ENCODE measurements around the gene ZNF616. TPM values are rescaled to one million over a fixed set of nuclear protein-coding genes. Genes with fewer than 3 reads are reported as not detected.

ZNF616 gene
- total and polyA plus RNA-seq, 7 donors = 1.4 to 7.2 (median 4.3) TPM

GRCh38 chr19:52115526-52116053, 24.1 kb downstream of the ZNF616 start:
- H3K4me1 ChIP-seq = no peaks in the 10 kb centered on the region
- intact Hi-C loops (cut with DNase I) = no loop called here
- peaks cover 47 to 87% (median 79%) of the 10 kb centered on the region in 4 donors for H3K9me3 ChIP-seq
- TF ChIP-seq POLR2A (IDR thresholded peaks at IDR 0.05) (no peak), POLR2AphosphoS5 (IDR thresholded peaks at IDR 0.05) (no peak), EP300 (IDR thresholded peaks at IDR 0.05) (no peak), CTCF (IDR thresholded peaks at IDR 0.05) (no peak)
- no peaks in the 10 kb centered on the region for H3K27me3 ChIP-seq
- WGBS, 2 donors = 98 to 99% methylated on average over 12 of the region's 12 CpGs
- peaks cover 27 to 59% (median 42%) of the 10 kb centered on the region in 4 donors for H3K36me3 ChIP-seq
- no peak for DNase-seq
- H3K4me3 ChIP-seq = no peak overlapping the region
- no peak overlapping the region for H3K27ac ChIP-seq

DNA sequence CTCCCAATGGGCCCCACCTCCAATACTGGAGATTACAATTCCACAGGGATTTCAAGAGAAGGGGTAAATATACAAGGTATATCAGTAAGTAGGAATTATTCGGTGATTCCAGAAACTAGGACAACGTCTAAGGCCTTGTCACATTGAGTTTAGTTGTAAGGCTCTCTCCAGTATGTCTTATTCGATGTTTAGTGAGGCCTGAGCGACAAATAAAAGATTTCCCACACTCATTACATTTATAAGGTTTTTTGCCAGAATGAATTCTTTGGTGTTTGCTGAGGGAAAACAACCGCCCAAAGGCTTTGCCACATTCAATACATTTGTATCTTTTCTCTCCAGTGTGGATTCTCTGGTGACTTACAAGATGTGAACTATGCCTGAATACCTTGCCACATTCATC, 25.0 kb downstream of the ZNF616 start:
- TF ChIP-seq CTCF (IDR thresholded peaks at IDR 0.05) (no peak), POLR2A (IDR thresholded peaks at IDR 0.05) (no peak), EP300 (IDR thresholded peaks at IDR 0.05) (no peak), POLR2AphosphoS5 (IDR thresholded peaks at IDR 0.05) (no peak)
- Histone ChIP-seq H3K4me3 (no peak overlapping the region), H3K4me1 (no peaks in the 10 kb centered on the region), H3K27ac (no peak overlapping the region), H3K36me3 (peaks cover 27 to 50% (median 37%) of the 10 kb centered on the region in 4 donors), H3K27me3 (no peaks in the 10 kb centered on the region), H3K9me3 (peaks cover 40 to 85% (median 77%) of the 10 kb centered on the region in 4 donors)
- WGBS, 2 donors = 97 to 98% methylated on average over 5 of the region's 5 CpGs
- no peak for DNase-seq
- intact Hi-C loops (cut with DNase I) = no loop called here

- intact Hi-C loops (cut with DNase I) = no loop called here
- no peak for DNase-seq
- Histone ChIP-seq H3K27ac (no peak overlapping the region), H3K4me3 (no peak overlapping the region), H3K9me3 (peaks cover 32 to 69% (median 62%) of the 10 kb centered on the region in 4 donors), H3K36me3 (peaks cover 16 to 29% (median 23%) of the 10 kb centered on the region in 4 donors), H3K27me3 (no peaks in the 10 kb centered on the region), H3K4me1 (no peaks in the 10 kb centered on the region)
- 76 to 93% methylated on average over 3 of the region's 3 CpGs for WGBS, 2 donors
- TF ChIP-seq CTCF (IDR thresholded peaks at IDR 0.05) (no peak), EP300 (IDR thresholded peaks at IDR 0.05) (no peak), POLR2A (IDR thresholded peaks at IDR 0.05) (no peak)
These were observed 27.1 kb downstream of the ZNF616 start for GRCh38 chr19:52112624-52113023.

GRCh38 chr19:52110780-52111179, 29.0 kb downstream of the ZNF616 start:
- intact Hi-C loops (cut with DNase I) = no loop called here
- H3K9me3 ChIP-seq = peaks cover 25 to 64% (median 49%) of the 10 kb centered on the region in 4 donors
- no peaks in the 10 kb centered on the region for H3K27me3 ChIP-seq
- 92 to 93% methylated on average over 6 of the region's 6 CpGs for WGBS, 2 donors
- H3K36me3 ChIP-seq = peaks cover 5 to 11% (median 8%) of the 10 kb centered on the region in 4 donors
- no peak for DNase-seq
- H3K27ac ChIP-seq = no peak overlapping the region
- TF ChIP-seq EP300 (IDR thresholded peaks at IDR 0.05) (no peak), POLR2A (IDR thresholded peaks at IDR 0.05) (no peak), CTCF (IDR thresholded peaks at IDR 0.05) (no peak), POLR2AphosphoS5 (IDR thresholded peaks at IDR 0.05) (no peak)
- no peaks in the 10 kb centered on the region for H3K4me1 ChIP-seq
- no peak overlapping the region for H3K4me3 ChIP-seq

DNA sequence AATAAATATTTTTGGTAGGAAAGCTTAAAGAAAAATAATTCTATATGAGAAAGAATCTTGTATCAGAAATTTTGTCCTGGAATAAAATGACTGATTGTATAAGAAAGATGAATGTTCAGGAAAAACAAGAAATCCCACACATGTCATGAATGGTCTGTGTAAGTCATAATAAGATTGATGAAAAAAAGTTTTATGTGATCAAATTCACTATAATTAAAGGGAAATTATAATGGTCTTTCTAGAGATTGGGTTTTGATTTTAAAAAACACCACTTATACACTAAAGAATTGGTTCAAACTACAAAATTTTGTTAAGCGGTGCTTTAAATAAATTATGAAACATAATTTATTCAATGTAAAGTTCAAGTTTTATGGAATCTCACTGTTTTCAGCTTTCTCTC, 37.0 kb downstream of the ZNF616 start:
- Histone ChIP-seq H3K9me3 (peaks cover 0 to 33% (median 4%) of the 10 kb centered on the region in 4 donors), H3K27me3 (no peaks in the 10 kb centered on the region), H3K36me3 (no peaks in the 10 kb centered on the region), H3K4me1 (no peaks in the 10 kb centered on the region), H3K4me3 (no peak overlapping the region), H3K27ac (no peak overlapping the region)
- no peak for DNase-seq
- 95% methylated on average over 1 of the region's 1 CpG for WGBS, 2 donors
- intact Hi-C loops (cut with DNase I) = no loop called here
- TF ChIP-seq POLR2A (IDR thresholded peaks at IDR 0.05) (no peak), POLR2AphosphoS5 (IDR thresholded peaks at IDR 0.05) (no peak), EP300 (IDR thresholded peaks at IDR 0.05) (no peak), CTCF (IDR thresholded peaks at IDR 0.05) (no peak)
